HG03175 (cell line): ENCODE measurements around the gene TMEM161B.
"Not testable (repeated sequence)": the region's sequence is repeated elsewhere in the genome, so short reads cannot be mapped to it uniquely, and the experiment has no call there.

ENCODE experiments used
- ATAC-seq: cut with Tn5 transposase; IDR thresholded peaks from one replicate; pipeline ENCODE4 v1.9.1; 2021; ENCODE audit warnings: mild to moderate bottlenecking, moderate library complexity; ENCODE audit not compliant: unreplicated experiment

Gene TMEM161B

DNA sequence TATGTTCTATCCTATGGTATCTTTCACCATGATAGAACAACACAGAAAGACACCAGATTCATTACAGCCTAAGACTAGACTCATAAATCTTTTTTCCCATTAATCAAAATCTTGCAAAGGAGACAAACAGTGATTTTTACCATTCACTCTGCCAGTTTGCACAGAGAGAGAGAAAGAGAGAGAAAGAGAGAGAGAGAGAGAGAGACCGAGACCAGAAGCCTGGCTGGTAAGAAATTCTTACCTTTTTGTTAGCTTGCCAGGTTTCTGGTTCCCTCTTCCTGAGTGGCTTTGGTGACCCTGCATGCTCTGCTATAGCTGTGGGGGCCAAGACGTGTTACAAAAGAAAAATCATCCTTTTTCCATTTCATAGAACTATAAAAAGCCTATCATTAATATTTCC lies 18.6 kb downstream of the TMEM161B start:
- no peak for ATAC-seq

DNA sequence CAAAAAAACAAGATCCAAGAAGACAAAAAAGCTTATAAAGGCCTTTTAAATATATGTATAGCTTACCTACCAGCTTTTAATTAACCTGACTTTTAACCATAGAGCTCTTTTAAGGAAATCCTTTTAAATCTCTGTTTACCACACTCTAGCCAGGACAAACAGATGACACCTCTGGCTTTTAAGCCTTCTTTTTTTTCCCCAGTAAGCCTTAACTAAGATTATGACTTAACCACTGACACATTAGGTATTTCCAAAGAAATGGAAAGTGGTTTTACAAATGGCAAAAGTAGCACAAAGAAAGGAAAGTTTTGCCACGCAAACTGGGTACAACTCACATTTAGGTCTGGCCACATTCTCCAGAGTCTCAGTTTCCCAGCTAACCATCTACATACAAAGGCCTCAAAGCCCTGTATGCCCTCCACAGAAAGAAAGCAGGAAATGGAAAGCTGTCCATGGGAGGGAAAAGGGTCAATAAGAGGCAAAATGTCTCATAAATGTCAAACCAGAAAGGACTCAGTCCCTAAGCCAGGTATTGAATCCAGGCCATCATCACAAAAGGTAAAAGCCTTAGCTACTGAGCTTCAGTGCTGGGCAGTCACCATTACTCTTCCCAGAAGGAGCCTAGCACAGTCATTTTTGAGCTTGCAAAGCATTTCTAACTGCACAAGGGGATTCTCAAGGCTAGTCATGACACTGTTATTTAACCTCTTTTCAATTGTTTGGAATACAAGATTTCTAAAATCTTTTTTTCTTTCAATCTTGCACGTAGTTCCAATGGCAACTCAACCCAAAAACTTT lies 19.7 kb downstream of the TMEM161B start:
- ATAC-seq, result no peak

DNA sequence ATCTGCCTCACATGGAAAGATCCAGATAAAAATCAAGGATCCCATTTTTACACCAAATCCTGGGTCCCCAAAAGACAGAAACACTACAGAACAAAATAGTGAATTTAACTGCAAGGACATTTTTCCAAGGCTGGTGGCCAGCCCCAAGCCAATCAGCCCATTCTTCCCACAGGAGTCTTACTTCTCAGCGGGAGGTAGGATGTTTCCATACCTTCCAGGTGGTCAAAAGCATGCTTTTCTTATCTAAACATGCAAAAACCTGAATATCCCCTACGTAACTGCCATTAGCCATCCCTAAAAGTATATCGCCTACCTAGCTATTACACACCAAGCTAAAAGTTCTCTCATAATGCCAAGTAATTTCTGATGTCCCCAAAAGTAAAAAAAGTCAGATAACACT lies 20.6 kb downstream of the TMEM161B start:
- no peak for ATAC-seq

DNA sequence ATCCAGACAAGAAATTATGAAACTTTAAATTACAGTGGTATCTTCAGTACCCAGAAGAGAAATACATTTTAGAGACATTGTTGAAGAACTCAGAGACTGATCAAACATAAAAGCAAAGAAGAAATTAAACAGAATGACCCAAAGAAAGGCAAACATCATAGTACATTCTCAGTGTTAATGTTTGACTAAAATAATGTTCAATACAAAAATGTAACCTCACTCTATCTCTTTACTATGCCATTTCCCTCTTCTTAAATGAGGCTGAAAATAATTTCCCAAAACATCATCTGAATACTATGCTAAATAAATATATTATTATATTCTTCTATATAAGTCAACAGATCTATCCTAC lies 22.8 kb downstream of the TMEM161B start:
- no peak for ATAC-seq

DNA sequence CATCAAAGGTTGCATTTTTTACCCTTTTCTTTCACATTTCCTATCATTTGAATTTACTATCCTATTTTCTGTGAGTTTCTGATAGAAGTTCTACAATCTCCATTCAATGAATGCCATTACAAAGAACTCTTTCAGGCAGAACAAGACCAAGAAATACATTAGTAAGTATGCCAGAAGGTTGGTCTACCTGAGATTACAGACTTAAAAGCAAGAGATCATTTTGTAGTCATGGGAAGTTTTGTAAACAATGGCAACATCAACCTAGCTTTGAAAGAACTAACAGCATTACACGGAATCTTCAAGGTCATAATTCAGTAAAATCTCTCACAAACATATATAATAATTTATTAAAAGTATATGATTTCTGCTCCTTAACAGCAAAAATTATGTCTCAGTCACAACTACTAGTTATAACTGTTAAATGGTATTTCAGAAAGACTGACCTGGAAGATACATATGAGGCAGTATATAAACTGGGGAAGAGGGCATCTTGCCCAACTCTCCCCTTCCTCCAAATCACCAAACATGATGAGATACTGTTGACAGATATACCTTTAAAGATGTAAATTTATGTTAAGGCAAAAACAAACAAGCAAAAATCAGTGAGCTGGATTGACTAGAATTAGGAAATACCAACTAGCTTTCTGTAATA lies 23.3 kb downstream of the TMEM161B start:
- ATAC-seq, result no peak

DNA sequence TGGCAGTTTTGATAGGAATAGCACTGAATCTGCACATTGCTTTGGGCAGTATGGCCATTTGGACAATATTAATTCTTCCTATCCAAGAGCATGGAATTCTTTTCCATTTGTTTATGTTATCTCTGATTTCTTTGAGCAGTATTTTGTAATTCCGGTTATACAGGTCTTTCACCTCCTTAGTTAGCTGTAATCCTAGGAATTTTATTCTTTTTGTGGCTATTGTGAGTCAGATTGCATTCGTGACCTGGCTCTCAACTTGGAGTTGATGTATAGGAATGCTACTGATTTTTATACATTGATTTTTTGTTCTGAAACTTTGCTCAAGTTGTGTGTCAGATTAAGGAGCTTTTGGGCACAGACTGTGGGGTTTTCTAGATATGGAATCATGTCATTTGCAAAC lies 24.0 kb downstream of the TMEM161B start:
- no peak for ATAC-seq

DNA sequence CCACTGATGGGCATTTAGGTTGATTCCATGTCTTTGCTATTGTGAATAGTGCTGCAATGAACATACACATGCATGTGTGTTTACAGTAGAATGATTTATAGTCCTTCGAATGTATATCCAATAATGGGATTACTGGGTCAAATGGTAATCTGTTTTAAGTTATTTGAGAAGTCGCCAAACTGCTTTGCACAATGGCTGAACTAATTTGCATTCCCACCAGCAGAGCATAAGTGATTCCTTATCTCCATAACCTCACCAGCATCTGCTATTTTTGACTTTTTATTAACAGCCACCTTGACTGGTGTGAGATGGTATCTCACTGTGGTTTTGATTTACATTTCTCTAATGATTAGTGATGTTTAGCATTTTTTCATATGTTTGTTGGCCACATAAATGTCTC lies 25.2 kb downstream of the TMEM161B start:
- not testable (repeated sequence) for ATAC-seq

DNA sequence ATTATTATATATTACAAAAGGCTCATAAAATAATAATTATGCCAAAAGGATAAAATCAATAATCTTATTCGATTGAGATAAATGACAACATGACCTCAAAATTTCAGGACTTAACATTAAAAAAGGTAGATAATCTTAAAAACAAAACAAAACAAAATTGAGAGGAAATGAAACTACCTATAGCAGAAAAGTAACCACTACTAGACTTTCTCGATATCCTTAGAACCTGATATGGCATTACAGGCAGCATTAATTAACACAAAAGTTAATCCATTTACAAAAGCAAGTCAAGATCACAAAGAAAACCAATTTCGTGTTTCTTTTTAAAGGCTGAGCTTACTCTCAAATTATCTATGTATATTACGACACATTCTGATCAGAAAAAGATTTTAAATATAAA lies 29.9 kb downstream of the TMEM161B start:
- no peak for ATAC-seq

DNA sequence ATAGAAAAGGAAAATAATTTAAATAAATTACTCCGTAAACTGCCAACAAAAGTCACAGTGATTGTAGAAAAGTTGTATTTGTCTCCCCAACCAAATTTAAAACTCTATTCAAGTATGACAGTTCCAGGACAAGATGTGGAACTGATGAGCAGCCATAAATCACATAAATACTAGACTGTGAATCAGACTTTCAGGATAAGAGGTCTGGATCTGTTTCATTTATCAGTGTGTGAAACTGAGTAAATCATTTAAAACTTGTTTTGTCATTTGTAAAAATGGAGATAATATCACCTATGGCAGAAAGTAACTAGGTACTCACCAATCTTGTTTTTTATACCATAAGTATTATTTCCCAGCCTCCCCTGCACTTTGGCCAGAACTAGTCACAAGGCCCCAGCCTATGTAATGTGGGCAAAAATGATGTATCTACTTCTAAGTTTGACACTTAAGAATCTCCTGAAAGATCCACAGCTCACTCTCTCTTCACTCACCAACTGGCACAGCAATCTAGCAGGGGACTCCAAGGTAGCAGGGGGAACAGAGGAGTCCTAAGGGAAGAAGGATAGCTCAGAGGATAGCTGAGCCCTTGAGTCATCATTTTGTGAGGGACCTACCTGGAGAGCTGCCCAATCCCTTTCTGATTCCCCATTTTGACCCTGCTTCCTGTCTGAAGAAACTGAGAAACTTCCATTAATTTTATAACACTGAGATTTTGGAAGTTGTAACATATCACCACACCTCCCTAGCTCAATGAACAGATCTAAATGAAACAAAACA lies 31.6 kb downstream of the TMEM161B start:
- ATAC-seq, result no peak

DNA sequence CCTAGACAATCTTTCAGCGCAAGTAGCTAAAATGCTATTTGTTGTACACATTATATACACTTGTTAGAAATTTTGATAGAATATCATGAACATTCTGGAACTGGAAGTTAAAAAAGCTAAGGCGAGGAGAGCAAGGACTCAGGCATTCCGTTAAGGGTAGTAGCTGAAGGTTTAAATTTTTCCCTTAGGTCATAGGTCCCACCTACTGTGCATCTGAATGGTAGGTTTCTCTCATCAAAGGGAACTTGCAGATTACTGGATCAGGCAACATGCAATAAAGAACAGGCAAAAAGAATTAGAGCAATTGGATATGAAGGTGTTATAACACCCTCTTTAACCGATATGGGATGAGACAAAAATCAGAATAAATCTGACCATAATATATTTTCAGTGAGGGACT lies 32.8 kb downstream of the TMEM161B start:
- ATAC-seq, result no peak

DNA sequence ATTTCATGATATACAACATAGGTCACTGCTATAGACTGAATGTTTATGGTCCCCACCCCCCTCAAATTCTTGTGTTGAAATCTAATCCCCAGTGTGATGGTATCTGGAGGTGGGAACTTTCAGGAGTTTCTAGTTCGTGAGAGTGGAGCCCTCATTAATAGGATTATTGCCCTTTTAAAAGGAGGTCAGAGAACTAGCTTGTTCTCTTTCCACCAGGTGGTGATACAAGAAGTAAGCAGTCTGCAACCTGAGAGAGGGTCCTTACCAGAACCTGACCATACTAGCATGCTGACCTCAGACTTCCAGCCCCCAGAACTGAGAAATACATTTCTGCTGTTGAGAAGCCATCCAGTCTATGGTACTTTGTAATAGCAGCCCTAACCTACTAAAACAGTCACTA lies 33.3 kb downstream of the TMEM161B start:
- no peak for ATAC-seq

DNA sequence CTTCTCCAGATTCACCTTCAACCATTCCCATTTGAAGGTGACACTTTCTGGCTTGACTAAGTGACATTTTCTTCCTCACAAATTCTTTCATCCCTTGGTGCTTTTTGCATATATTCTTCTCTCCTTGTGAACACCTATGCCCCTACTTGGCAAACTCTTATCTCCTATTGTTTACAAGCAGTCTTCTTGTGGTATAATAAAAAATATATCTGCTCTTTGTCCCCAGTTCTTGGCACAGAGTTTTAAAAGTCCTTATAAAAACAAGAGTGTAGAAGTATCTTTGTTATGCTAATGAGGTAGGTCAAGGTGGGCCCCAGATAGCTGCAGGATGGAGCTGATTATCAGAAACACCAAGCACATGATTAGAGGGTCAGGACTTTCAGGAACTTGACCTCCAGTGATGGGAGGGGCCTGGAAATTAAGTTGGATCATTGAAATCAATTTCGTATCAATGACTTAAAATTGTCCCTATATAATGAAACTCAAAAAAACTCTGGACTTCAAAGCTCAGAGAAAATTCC lies 38.0 kb downstream of the TMEM161B start:
- no peak for ATAC-seq

DNA sequence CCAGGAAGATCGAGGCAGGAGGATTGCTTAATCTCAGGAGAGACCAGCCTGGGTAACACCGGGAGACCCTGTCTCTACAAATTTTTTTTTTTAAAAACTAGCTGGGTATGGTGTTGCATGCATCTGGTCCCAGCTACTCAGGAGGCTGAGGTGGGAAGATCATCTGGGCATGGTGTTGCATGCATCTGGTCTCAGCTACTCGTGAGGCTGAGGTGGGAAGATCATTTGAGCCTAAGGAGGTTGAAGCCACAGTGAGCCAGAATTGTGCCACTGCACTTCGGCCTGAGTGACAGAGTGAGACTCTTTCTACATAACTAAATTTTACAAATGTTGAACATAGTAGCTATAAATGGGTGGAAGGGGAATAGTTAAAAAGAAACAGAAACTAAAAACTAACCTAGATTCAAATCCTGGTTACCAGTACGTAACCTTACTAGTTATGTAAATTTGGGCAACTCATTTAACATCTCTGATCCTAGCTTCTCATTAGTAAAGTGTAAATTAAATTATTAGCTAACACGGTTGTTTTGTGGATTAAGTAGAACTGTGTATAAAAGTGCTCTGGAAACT lies 41.7 kb downstream of the TMEM161B start:
- peak; percentile 81 for ATAC-seq

DNA sequence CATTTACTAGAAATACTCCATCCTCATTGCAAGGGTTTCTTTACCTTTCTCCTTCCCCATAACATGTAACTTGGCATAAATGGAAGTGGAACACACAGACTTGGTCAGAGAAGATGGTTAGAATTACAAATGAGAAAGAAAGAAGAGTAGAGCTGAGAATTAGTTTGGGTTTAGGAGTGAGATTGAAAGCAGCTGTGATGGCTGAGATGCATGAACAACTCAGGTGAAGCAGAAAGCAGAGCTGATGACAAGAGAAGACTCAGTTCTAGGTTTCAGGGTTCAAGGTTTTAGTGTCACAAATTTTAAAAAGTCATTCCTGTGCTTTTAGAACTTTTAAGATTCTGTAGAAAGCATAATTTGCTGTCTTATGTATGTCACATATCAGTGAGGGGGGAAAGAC lies 54.0 kb downstream of the TMEM161B start:
- no peak for ATAC-seq

DNA sequence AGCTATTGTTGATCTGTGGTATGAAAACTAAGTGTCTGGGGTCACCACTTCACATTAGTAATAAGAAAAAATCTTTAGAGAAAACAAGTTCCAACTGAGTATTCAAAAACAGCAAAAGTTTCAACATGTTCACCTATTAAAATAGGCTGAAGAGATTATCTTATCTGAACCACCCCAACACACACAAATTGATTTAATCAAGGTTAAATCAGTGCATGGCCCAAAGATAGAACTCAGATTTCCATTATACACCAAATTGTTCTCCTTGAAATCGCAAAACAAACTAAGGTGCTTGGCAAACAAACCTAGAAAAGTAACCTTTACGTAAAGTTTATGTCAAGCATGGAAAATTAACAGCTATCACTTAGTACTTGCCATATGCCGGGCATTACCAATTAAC lies 61.1 kb downstream of the TMEM161B start:
- no peak for ATAC-seq

DNA sequence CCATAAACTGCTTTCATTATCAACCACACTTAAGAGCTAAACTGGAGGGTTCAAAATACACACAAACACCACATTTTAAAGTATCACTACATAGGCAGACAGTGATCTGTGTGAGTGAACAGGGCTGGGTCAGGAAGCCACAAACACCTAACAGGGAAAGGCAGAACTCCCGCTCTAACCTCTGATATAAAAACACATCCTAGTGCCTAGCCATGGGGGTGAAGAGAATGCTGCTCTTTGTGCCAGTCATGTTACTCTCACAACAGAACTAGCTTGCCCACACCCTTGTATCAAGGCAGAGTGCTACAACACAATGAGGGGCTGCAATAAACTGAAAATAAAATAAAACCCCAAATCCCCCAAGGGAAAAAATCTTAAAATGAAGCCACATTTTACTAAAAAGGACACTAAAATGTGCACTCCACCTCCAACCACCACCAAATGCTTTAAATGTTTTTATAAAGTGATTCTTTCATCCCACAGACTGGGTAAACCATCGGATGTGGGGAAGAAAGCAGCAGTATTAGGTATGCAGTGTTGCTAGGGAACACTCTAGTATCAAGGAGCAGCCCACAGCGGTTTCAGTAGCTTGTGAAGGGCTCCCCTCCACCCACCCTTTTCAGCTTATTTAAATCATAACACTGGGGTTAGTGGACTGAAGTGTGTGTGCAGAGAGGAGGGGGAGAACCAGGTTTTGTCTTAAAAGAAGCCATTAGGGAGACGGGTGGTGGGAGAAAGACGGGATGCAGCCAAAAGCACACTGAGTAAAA lies 64.5 kb downstream of the TMEM161B start:
- peak; percentile 66 for ATAC-seq

DNA sequence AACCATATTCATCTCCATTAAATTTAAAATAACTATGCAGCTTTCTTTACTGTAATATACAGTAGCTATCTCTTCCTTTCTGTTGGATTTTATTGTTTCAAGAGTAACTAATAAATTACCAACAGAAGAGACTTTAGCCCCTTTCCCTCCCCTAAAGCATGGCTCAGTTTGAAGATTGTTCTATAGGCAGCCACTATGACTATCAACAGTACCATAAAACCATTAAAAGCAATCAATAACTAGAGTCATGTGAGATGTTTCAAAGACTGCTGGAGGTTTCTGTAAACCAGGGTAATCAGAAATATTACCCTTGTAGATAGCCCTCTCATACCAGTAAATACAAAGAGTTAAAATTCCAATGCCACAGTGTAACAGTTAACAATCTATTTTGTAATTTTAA lies 73.0 kb downstream of the TMEM161B start:
- no peak for ATAC-seq

DNA sequence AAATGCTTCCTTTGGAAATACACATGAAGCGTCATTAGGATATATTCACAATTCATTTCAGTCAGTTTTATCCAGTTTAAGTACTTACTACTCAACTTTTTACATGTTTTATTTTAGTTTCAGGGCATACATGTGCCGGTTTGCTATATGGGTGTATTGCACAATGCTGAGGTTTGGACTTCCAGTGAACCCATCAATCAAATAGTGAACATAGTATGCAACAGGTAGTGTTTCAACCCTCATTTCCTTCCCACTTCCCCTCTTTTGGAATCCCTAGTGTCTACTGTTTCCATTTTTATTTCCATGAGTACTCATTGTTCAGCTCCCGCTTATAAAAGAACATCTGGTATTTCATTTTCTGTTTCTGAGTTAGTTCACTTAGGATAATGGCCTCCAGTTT lies 74.7 kb downstream of the TMEM161B start:
- no peak for ATAC-seq

DNA sequence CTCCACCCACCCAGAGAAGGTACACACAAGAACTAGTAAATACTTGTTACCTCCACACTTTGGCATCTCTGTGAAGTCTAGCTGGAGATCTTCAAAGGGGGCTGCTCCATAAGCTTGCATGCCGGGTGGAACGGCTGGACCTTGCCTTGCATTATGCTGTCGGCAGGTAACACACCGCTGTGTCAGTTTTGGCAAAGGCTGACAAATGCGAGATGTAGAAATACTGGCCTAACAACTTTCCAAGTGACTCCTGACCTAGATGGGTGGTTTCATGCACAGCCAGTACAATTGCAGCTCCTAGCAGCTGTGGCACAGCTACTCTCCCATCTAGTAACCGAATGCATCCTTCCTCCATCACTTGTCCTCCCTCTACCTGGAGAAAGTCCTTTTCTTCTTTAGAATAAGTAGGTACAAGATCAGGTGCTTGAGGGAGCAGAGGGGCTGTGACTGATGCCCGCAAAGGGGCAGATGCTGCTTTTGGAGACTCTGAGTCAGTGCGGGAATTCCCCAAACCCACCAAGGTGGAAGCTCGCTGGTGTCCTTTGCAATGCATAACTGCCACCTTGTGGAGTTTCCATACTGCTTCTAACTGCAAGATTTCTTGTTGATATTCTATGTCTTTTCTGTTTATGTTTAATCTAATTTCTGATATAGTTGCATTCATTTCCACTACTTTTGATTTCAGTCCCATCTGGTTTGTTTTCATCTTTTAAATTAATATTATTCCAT lies 78.4 kb downstream of the TMEM161B start:
- ATAC-seq, result no peak

DNA sequence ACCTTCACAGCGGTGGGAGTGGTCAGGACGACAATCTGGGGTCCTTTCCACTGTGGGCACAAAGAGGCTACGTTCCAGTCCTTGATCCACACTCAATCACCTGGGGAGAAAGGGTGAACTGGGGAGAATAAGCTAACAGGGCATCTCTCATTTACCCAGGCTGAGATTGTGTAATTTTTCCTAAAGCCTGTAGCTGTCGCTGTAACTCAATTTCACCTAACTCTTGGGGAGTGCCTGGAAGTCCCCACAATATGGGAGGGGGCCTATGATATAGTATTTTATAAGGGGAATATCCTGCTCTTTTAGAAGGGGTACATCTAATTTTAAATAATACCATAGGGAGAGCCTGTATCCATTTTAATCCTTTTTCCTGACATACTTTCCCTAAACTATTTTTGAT lies 79.2 kb downstream of the TMEM161B start:
- ATAC-seq, result not testable (repeated sequence)
